Type B pancreatic cell (in vitro differentiated cells): ENCODE results near the gene PLEKHA8. TPM values are rescaled to one million over a fixed set of nuclear protein-coding genes. Genes with fewer than 3 reads are reported as not detected.

Source experiments
- DNase-seq: peaks from one replicate; pipeline ENCODE4 v3.0.0; 2021; ENCODE audit warnings: mixed read lengths; ENCODE audit not compliant: unreplicated experiment; ENCODE audit errors: extremely low spot score
- H3K27ac Mint-ChIP-seq: 2 replicates; pipeline ENCODE4 v1.8.0; 2021; ENCODE audit warnings: mild to moderate bottlenecking, mixed read lengths
- H3K27me3 Mint-ChIP-seq: 2 replicates; pipeline ENCODE4 v1.8.0; 2021; ENCODE audit warnings: mixed read lengths
- H3K36me3 Mint-ChIP-seq: 2 replicates; pipeline ENCODE4 v1.8.0; 2021; ENCODE audit warnings: mixed read lengths
- H3K4me1 Mint-ChIP-seq: one replicate; pipeline ENCODE4 v1.8.0; 2021; ENCODE audit warnings: mixed read lengths; ENCODE audit not compliant: unreplicated experiment
- H3K4me3 Mint-ChIP-seq: 2 replicates; pipeline ENCODE4 v1.8.0; 2021; ENCODE audit warnings: mild to moderate bottlenecking, mixed read lengths
- H3K9me3 Mint-ChIP-seq: 2 replicates; pipeline ENCODE4 v1.8.0; 2021; ENCODE audit warnings: mixed read lengths
- CTCF ChIP-seq: fragments of 200-600 bp; sonication (generic); conservative IDR thresholded peaks from 2 replicates; pipeline ENCODE4 v1.5.0; 2021; ENCODE audit warnings: antibody characterized with exemption, mild to moderate bottlenecking
- total RNA-seq: library from RNA; stranded (reverse); gene quantifications from 2 replicates; pipeline ENCODE4 v1.2.1, GENCODE V29; 2021; ENCODE audit warnings: low replicate concordance

The PLEKHA8 gene
- total RNA-seq, 1 donor from 2014 or later = 46.0 TPM

GRCh38 chr7:30140456-30140855 is 112.2 kb downstream of the PLEKHA8 start:
- no peaks in the 10 kb centered on the region for H3K9me3 Mint-ChIP-seq
- no peak for DNase-seq
- H3K36me3 Mint-ChIP-seq = peaks cover 7% of the 10 kb centered on the region
- H3K27ac Mint-ChIP-seq = peak overlapping the region; percentile 42
- no peaks in the 10 kb centered on the region for H3K27me3 Mint-ChIP-seq
- H3K4me1 Mint-ChIP-seq = peaks cover 19% of the 10 kb centered on the region
- TF ChIP-seq CTCF = no peak
- H3K4me3 Mint-ChIP-seq = no peak overlapping the region

DNA sequence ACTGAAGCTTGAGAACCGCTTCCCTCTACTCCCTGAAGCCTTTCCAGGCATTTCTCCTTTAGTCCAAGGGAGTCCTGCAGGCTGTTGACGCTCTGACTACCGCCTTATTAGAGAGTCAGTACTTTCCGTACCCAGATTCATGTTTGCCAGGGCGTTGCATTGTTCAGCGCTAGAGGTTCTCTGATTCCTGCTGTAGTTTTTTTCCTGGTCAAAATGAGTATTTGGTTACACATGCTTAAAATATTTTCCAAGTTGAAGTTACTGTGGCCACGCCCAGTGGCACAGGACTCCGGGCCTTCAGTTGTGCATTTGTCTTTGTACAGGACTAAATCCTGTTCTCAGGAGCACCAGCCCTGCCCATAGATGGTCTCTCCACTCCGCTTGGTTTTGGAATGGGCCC is 114.5 kb downstream of the PLEKHA8 start:
- peak overlapping the region; percentile 92 for H3K27ac Mint-ChIP-seq
- no peaks in the 10 kb centered on the region for H3K27me3 Mint-ChIP-seq
- DNase-seq = no peak
- no peaks in the 10 kb centered on the region for H3K9me3 Mint-ChIP-seq
- H3K4me3 Mint-ChIP-seq = peak overlapping the region; percentile 54
- peaks cover 16% of the 10 kb centered on the region for H3K4me1 Mint-ChIP-seq
- no peak for TF ChIP-seq CTCF
- peaks cover 7% of the 10 kb centered on the region for H3K36me3 Mint-ChIP-seq

GRCh38 chr7:30143748-30144251 is 115.6 kb downstream of the PLEKHA8 start:
- Mint-ChIP-seq H3K36me3 (peaks cover 7% of the 10 kb centered on the region), H3K27me3 (no peaks in the 10 kb centered on the region)
- DNase-seq = no peak

GRCh38 chr7:30144657-30145306 is 116.6 kb downstream of the PLEKHA8 start:
- H3K4me3 Mint-ChIP-seq = no peak overlapping the region
- no peak for DNase-seq

More at GRCh38 chr7:30143748-30144251, 115.6 kb downstream of the PLEKHA8 start:
- TF ChIP-seq CTCF = no peak
- peak overlapping the region; percentile 92 for H3K27ac Mint-ChIP-seq
- peaks cover 16% of the 10 kb centered on the region for H3K4me1 Mint-ChIP-seq
- H3K4me3 Mint-ChIP-seq = no peak overlapping the region
- H3K9me3 Mint-ChIP-seq = no peaks in the 10 kb centered on the region

GRCh38 chr7:30145426-30145970 is 117.3 kb downstream of the PLEKHA8 start:
- Mint-ChIP-seq H3K9me3 (no peaks in the 10 kb centered on the region), H3K27me3 (no peaks in the 10 kb centered on the region), H3K36me3 (peaks cover 17% of the 10 kb centered on the region), H3K27ac (no peak overlapping the region), H3K4me1 (peaks cover 16% of the 10 kb centered on the region), H3K4me3 (no peak overlapping the region)
- DNase-seq = no peak
- TF ChIP-seq CTCF = no peak

More at GRCh38 chr7:30144657-30145306, 116.6 kb downstream of the PLEKHA8 start:
- Mint-ChIP-seq H3K27me3 (no peaks in the 10 kb centered on the region), H3K36me3 (peaks cover 12% of the 10 kb centered on the region), H3K4me1 (peaks cover 16% of the 10 kb centered on the region), H3K9me3 (no peaks in the 10 kb centered on the region), H3K27ac (no peak overlapping the region)
- TF ChIP-seq CTCF = no peak
